ENCODE results near the gene CENPE.
A peak's percentile ranks its signal among the peaks of the same experiment; 100 is the strongest.

CENPE gene

DNA sequence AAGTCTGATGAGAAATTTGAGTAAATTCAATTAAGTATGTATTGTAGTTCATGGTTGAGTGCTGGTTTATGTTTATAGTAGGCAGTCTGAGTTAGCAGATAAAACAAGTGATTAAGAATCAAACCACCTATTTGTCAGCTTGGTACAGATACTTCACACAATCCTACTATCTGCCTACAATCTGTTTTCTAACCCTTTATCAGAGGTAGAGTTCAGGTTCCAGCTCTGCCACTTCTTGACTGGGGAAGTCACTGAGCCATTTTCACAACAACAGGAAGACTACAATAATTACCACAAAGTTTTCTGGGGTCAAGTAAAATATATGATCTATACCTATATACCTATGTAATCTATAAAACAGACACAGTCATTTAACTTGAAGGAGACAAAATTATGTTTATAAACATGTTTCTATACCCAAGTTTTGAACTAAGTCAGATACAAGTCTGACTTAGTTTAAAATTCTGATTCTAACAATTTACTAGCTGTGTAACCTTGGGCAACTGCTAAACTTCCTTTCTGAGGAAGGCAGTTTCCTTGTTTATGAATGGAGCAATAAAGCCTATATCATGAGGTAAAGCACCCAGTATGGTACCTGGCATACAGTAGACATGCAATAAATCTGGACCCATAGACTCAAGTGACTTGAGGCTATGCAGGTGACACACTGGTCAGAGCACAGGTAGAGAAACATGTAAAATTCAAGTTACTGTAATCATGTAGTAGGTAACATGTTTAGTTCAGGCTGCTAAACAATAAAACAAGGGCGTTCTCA, 61.3 kb downstream of the CENPE start:
- DNase-seq (ENCODE audit: low read depth, low spot score), result no peak

DNA sequence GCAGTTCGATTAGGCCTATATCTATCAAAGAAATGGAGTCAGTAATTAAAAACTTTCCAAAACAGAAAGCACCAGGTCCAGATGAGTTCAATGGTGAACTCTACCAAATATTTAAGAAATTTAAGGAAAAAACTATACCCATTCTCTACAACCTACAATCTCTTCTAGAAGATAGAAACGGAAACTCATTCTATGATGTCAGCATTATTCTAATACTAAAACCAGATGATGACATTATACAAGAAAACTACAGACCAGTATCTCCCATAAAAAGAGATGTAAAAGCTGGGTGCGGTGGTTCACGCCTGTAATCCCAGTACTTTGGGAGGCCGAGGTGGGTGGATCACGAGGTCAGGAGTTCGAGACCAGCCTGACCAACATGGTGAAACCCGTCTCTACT, 69.0 kb downstream of the CENPE start:
- DNase-seq (ENCODE audit: low read depth, low spot score), result no peak

DNA sequence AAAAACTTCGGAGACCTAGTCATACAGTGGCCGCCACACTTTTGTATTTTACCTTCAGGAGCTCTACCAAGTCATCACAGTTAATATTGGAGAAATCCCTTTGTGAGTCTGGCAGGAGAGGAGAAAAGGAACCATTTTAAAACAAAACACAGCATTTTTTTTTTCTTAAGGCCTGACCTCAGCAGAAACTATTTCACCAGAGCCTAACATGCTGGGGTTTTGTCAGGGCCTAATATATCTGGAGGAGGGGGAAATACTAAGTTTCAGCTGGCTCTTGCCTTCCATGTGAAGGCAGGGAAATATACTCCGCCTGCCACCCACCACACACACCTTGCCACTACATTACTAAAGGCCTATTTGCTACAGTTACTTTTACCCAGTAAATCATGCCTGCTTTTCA, 72.0 kb downstream of the CENPE start:
- DNase-seq (ENCODE audit: low read depth, low spot score), result no peak

DNA sequence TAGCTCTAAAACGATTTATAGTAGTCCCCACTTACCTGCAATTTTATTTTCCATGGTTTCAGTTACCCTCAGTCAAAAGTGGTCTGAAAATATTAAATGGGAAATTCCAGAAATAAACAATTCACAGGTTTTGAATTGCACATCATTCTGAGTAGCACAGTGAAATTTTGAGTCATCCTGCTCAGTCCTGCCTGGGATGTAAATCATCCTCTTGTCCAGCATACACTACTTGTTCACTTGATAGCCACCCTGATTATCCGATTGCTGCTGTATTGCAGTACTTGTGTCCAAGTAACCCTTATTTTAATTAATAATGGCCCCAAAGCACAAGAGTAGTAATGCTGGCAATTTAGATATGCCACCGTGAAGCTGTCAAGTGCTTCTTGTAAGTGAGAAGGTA, 75.0 kb downstream of the CENPE start:
- no peak for DNase-seq (ENCODE audit: low read depth, low spot score)

DNA sequence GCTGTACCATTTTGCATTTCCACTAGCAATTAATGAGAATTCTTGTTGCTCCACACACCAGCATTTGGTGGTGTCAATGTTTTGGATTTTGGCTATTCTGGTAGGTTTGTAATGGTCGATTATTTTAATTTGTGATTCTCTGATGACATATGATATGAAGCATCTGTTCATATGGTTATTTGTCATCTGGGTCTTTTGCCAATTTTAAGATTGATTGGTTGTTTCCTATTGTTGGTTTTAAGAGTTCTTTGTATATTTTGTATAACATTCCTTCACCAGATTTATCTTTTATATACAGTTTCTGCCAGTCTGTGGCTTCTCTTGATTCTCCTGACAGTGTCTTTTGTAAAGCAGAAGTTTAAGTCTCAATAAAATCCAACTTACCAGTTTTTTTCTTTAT, 80.0 kb downstream of the CENPE start:
- no peak for DNase-seq (ENCODE audit: low read depth, low spot score)

DNA sequence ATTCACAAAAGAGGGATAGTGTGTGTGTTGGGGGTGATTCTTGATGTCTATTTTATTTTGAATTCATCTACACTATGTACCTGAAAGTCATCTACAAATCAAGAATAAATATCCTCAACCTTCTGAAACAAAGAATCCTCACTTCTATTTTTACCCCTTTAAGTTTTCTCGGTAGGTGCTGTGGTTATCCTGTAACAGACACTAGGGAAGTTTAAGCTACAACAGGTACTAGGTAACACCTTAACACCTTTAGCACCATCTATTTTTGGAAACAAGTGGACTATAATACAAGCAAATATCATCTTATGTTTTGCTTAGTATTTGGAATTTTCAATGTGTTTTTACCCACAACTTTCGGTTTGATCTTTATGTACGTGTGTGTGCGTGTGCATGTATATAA, 86.5 kb downstream of the CENPE start:
- no peak for DNase-seq (ENCODE audit: low read depth, low spot score)

DNA sequence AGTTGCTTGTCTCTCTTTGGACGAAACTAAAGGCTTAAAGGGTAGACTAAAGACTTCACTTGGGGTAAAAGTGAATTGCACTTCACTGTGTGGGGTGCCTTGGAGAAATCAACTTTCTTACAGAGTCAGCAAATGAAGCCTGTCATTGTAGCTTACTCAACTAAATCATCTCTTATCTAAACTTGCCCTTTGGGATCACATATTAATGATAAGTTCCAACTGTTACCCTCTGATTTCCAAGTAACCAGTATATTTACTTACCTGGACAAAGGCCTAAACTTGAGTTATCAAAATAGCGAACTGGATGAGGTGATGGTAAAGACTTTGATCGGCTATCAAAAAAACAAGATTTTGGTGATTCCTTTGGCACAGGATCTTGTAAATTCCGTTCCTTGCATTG, 89.6 kb downstream of the CENPE start:
- DNase-seq (ENCODE audit: low read depth, low spot score), result no peak

DNA sequence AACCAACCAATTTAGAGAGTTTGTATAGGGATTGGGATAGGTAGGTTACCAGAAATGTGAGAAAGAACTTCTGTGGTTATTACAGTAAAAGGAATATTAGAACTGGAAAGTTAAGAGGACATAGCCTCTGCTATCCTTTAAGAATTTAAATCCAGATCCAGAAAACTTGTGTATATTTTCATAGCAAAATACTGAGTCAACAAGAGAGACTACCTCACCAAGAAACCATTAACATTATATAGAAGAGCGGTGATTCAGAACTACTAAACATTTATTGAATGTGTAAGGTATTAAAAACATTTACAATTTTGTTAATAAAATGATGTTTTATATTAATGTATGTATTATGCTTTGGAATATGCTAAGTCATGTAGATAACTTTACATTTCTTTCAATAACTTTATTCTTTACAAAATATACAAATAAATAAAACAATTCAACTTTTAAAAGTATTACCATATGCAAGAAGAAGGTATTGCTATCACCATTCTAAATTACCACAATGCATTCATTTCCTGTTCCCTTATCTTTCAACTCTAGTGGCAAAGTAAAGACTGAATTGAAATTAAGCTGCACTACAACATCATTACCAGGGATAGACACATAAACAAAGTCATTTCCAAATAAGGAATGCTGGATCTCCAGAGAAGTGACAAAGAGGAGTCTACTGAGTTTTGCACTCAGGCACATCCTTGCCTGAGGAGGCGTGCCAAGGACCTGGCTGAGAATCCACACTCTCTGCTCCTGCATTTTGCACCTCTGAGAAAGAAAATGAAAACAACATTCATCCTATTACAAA, 92.4 kb downstream of the CENPE start:
- no peak for DNase-seq (ENCODE audit: low read depth, low spot score)

DNA sequence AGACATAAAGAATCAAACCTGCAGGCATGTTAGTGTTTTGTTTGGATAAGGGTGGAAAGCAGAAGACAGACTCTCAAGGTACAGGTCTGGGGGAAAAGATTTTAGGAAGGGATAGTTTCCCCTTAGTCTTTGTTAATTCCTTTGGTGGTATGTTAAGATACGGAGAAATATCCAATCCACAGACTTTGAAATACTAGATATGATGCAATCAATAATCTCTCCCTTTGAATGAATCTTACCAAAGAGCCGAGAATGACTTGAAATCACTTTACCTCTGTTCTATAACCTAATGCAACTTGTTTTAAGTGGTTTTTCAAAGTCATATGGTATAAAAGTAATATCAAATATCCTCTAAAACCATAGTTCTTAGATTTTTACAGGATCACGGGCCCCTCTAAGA, 93.3 kb downstream of the CENPE start:
- no peak for DNase-seq (ENCODE audit: low read depth, low spot score)

DNA sequence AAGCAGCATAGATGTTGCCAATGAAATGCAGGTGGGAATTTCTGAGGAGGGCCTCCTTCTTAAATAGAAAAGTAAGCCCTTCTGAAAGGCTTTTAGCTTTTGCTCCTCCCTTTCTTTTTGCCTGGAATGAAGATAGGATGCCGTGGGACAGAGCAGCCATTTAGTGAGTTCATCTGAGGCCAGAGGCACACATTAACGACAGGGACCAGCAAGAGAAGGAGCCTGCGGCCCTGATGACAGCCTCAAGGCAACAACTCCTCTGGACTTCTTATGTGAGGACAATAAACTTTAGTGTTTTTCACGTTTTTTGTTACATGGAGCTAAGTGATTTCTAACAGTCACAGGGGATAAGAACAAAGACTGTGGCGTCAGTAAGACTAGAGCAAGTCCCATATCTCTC, 97.5 kb downstream of the CENPE start:
- DNase-seq (ENCODE audit: low read depth, low spot score), result no peak

DNA sequence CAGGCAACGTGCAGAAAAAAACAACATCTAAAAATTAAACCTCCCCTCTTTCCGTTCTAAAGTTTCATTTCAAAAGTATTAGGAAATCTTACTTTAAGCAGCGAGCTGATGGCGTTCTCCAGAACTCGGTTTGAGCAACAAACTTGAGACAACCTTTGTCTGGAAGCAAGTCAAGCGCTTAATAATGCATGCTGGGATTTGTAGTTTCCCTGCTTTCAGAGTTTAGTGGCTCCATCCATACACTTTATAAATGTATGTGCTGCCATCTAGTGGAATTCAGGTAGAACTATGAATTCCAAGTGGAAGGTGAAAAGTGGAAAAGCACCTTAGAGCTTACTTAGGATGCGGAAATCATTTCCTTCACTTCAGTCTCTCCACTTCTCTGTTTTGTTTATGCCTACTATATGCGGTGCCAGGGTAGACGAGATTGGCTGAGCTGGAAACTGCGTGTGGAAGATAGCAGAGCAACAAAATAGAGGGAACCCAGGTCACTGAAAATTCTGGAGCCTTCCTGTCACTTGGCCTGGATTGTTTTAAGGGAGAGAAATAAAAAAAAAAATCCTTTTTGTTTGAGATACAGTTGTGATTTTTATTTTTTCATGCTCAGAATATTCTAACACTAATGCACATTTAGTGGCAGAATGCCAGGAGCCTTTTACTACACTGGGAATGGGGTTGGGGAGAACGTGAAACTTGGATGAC, 98.3 kb downstream of the CENPE start, which contains the start of gene BDH2:
Gene BDH2 (minus strand): TSS at position 144 of the 702 bp plus-strand sequence. CDS start 3,580 bp downstream, outside the sequence.
- DNase-seq (ENCODE audit: low read depth, low spot score), result peak; percentile 95

DNA sequence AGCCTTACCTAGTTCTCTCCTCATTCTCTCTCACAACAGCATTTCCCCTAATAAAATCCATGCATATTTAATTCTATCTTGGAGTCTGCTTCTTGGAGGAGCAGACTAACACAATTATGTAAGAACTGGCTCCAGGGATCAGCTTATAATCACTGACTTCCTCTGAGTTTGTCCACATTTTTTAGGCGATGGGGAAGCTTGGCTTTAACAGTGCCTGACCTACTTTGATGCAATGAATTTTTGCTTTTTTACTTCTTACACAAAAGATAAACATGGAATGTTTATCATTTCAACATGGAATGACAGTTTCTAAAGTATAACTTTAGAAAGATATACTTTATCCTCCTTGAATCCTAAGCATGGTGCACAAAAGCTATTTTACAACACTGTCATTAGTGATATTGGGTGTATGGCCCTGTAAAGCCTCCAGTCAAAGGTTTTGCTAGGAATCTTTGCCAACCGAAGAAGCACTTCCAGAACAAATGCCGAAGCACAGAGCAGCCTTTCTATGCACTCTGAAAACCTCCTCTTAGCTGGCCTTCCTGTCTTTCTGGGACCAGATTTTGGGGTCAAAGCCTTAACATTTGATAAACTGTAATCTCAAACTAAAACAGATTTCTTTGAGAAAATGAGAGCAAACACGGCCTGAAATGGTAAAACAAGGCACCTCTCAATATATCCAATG, 99.2 kb downstream of the CENPE start:
- peak; percentile 44 for DNase-seq (ENCODE audit: low read depth, low spot score)

DNA sequence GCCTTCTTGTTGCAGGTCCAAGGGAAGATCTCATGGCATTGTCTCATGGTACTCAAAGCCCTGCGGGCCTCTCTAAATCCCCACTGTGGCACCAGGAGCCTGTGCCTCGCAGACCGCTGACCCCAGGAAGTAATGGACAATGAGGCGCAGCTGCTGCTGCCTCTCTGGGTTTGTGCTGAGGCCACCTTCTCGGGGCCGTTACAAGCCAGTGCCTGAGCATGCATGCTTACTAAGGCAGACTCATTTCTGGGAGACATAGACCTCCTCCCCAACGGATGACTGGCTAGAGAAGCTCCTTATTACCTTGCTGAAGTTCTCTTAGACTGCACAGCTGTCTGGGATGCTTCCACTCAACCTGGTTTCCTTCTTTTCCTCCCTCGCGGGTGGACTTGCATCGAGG, 99.8 kb downstream of the CENPE start:
- DNase-seq (ENCODE audit: low read depth, low spot score), result no peak

DNA sequence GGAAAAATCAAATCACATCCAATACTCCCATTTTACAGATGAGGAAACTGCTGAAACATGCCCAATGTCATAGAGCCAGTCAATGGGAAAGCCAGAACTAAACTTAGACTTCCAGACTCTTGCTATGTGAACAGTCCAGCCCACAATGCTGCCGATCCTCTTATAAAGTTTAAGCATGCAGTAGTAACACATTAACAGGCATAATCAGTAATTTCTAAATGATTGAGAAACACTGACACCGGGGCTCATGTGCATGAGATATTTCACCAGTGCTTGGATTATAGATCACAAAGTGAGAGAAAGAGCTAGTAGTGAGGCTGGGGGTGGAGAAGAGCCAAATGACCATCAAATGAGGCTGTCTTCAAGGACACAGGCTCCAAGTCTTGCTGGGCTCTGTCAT, 101.0 kb downstream of the CENPE start:
- DNase-seq (ENCODE audit: low read depth, low spot score), result no peak

DNA sequence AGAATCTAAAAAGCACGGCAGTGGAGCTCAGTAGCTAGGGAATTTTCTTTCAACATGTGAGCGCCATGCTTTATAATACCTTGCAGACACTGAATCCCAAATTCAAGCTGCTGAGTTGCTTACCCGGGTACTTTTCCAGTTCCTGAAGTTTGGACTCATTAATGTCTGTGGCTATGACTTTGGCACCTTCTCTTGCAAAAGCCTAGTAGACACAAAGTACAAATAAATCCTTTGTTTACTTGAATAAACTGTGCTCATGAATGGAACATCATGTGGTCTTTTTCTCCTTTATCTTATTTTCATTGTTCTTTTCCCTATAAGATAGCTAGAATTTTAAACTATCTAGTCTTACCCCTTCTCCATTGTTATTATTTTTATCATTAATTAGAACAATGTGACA, 103.1 kb downstream of the CENPE start:
- DNase-seq (ENCODE audit: low read depth, low spot score), result no peak

DNA sequence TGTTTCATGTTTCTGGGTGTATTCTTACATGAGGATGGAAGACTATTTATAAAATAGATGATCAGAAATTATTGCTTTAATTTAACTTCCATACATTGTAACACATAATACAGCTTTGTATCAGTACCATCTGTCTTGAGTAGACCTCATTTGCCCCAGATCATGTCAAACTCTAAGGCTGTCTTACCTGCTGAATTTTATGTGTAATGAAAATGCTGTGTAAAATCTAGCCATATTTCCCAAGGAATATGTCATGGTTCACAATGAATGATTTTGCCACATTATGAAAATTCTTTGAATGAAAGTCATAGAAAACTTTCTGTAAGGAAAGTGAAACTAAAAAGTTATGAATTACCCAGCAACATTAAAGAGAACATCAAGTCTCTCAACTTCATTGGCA, 105.9 kb downstream of the CENPE start:
- no peak for DNase-seq (ENCODE audit: low read depth, low spot score)

DNA sequence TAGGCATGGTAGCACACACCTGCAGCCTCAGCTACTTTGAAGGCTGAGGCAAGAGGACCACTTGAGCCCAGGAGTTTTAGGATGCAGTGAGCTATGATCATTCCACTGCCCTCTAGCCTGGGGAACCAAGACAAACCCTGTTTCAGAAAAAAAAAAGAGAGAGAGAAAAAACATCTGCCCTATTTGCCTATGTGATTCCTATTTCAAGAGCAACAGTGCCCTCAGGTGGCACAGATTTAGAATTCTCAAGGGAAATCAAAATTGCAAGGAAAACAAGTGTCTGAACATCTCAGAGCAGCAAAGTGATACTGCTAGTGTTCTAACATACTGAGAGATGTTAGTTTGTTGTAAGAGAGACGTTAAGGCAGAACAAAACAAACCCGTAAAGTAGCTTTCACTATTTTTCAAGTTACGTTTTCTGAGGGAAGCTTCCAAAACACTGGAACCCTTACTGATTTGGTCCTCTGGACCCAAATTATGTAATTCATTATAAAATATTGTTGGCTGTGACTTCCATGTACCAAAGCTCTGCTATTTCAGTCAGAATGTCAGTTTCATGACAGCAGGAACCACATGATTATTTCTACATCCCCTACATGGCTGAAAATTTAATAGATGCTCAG, 106.4 kb downstream of the CENPE start:
- DNase-seq (ENCODE audit: low read depth, low spot score), result peak; percentile 77

DNA sequence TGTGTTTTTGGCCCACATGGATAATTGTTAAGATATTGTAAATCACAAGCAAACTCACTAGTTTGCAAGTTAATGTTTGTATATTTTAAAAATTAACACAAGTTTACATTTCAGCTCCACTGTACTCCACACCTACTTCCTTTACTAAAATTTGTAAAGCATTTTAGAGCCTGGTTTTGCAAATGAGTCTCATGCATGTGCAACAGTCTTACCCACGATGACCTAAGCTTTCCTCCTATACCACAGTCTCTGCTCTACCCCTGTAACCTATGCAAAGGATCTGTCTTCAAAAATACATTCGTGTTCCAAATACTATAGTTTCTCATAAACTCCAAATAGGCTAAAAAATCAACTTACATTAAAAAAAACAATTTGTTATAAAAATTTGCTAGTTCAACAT, 108.7 kb downstream of the CENPE start:
- DNase-seq (ENCODE audit: low read depth, low spot score), result no peak

DNA sequence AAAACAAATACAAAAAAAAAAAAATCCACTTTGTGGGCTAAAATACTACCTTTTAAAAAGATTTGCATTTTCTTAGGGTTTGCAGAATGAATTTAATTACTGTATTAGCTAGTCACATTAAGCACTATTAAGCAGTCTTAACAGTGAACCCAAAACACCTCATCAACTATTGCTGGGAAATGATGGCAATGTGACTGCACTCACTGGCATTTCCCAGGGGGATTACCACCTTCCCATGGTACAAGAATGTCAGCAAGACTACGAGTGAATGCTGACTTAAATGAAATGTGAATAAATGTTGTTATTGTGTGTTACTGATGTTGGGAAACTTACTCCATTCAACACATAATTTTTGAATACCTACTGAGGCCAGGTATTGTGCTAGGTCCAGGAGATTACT, 111.6 kb downstream of the CENPE start:
- DNase-seq (ENCODE audit: low read depth, low spot score), result no peak

DNA sequence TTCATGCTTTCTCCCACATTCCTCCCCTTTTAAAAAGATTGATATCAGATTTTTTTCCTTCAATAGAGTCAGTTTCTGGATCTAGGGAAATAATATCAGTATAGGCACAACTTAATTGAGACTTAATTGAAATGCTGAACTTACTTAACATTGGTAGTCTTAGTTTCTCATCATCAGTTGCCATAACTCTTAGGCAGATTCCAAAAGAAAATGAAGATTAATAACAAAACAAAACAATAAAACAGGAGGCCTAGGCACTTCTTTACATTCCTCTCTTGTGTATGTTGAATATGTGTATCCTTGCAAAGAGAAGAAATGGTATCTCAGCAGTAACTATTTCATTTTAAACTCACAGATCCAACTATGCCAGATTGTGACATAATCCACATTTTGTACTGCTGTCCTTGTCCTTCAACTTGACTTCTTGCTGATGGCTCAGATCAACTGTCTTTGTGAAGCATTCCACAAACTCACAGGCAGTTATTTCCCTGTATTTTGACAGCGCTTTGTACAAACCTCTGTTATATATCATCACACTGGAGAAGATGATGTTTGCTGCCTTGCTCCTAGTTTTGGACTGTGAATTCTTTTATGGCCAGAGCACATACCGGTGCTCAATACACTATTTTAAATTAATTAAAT, 112.5 kb downstream of the CENPE start:
- no peak for DNase-seq (ENCODE audit: low read depth, low spot score)

DNA sequence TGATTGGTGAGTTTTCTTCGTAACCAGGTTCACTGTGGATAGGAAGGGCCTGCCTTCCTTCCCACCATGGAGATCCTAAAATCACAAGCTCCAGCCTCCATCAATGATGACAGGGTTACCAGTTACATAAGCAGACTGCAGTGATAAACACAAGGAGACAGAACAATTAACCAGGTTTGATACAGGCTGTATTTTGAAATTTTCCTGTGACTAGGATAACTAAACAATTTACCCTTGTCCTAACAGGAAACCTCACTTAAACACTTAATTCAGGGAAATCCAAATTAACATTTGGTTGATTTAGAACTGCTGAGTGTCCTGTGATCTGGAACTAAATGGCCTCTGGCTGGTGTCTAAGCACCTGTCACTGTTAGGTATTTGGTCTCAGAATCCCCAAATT, 118.5 kb downstream of the CENPE start:
- no peak for DNase-seq (ENCODE audit: low read depth, low spot score)
